NB4 (cell line): ENCODE measurements around the gene RHBDD3.

Source experiments
- CTCF ChIP-seq: IDR thresholded peaks from one replicate; pipeline ENCODE4 v1.5.1; 2012; ENCODE audit warnings: low read depth, low read length
- MAX ChIP-seq: IDR thresholded peaks from 2 replicates; pipeline ENCODE4 v1.6.1; 2011; ENCODE audit warnings: low read depth, low read length
- POLR2A ChIP-seq: IDR thresholded peaks from 2 replicates; pipeline ENCODE4 v1.6.1; 2011; ENCODE audit warnings: mild to moderate bottlenecking; ENCODE audit not compliant: insufficient read length; ENCODE audit errors: extremely low read depth

GRCh38 chr22:29302402-29302680 lies 34.6 kb upstream of the RHBDD3 start:
- TF ChIP-seq POLR2A (no peak), CTCF (no peak), MAX (no peak)
